Spinal cord (tissue), 10 donors: ENCODE data around the gene RIN2. TPM values are rescaled to one million over a fixed set of nuclear protein-coding genes. Genes with fewer than 3 reads are reported as not detected.

Experiments used
- DNase-seq, 6 donors: peaks; one replicate each; pipeline versions ENCODE4 v3.0.0 to v3.0.0-alpha.2; 2013 to 2015; ENCODE audit warnings: low spot score in 6 of 6, low read depth in 4 of 6
- H3K27ac ChIP-seq: one replicate; pipeline ENCODE4 v1.5.1; 2013; ENCODE audit warnings: low read depth, low read length, control low read depth
- H3K27me3 ChIP-seq: one replicate; pipeline ENCODE4 v1.6.1; 2013; ENCODE audit warnings: low read length; ENCODE audit not compliant: control insufficient read depth, insufficient read depth
- H3K36me3 ChIP-seq: one replicate; pipeline ENCODE4 v1.6.1; 2013; ENCODE audit warnings: low read length; ENCODE audit not compliant: control insufficient read depth, insufficient read depth
- H3K4me1 ChIP-seq: one replicate; pipeline ENCODE4 v1.6.1; 2013; ENCODE audit warnings: low read length; ENCODE audit not compliant: control insufficient read depth, insufficient read depth
- H3K4me3 ChIP-seq: one replicate; pipeline ENCODE4 v1.5.1; 2013; ENCODE audit warnings: low read depth, low read length, control low read depth
- H3K9me3 ChIP-seq: one replicate; pipeline ENCODE4 v1.6.1; 2013; ENCODE audit warnings: low read length; ENCODE audit not compliant: control insufficient read depth, insufficient read depth
- WGBS: methylation state at CpG from one replicate; pipeline ENCODE4 v1.1.5; 2013; ENCODE audit warnings: missing lambda C conversion rate; ENCODE audit not compliant: insufficient coverage; 5-methylcytosine and 5-hydroxymethylcytosine counted together
- polyA plus RNA-seq, 2 donors: library from polyadenylated mRNA; unstranded; fragments of 120-200 nt; gene quantifications; one replicate each; pipeline ENCODE4 v1.2.1, GENCODE V29; 2013; ENCODE audit not compliant: insufficient read length in 2 of 2
- total RNA-seq, 2 donors: library from RNA; depleted of rRNA in 1 of 2; stranded (reverse); fragments of 120-200 nt in 1 of 2; fragments of >200 nt in 1 of 2; gene quantifications; one replicate each; pipeline versions ENCODE4 v1.2.3 to v1.2.4, GENCODE V29; 2013 to 2014
- donor health status: healthy.

The RIN2 gene
- total and polyA plus RNA-seq, 4 donors = 29.8 to 49.6 (median 31.8) TPM

DNA sequence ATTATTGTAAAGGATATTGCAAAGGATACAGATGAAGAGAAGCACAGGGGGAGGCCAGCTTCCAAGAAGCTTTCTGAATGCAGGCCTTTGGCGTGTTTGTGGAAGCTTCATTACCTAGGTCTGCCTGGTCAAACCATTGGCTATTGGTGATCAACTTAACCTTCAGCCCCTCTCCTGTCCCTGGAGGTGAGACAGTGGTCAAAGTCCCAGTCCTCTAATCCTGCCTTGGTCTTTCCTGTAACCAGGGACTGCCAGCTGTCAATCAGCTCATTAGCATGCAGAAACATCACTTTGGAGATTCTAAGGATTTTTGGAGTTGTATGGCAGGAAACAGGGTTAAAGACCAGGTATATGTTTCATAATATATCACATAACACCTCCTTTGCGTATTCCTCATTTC is 13.0 kb downstream of the RIN2 start:
- no peak for DNase-seq
- no peak overlapping the region for H3K27ac ChIP-seq
- WGBS = 97% methylated on average over 2 of the region's 2 CpGs

DNA sequence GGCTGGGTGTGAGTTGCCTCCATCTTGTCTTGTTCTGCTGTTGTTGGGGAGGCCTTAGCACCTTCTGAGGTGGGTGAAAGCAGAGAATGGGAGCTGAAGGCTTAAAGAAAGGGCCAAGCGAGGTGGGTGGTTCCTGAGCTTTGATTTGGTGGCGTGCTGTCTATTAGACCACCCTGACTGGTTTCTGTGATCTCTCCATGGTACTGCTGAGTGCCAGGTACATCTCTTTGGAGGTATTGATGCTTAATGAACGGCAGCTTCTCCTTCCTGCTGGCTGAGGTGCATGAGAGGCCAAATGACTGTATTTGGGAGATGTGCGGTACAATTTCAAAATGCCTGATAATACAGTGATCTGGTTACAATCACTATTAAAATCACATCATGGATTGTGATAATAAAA is 15.4 kb downstream of the RIN2 start:
- no peaks in the 10 kb centered on the region for H3K9me3 ChIP-seq
- DNase-seq = no peak
- H3K4me3 ChIP-seq = no peak overlapping the region
- H3K36me3 ChIP-seq = no peaks in the 10 kb centered on the region
- no peak overlapping the region for H3K27ac ChIP-seq
- H3K4me1 ChIP-seq = peaks cover 6% of the 10 kb centered on the region
- no peaks in the 10 kb centered on the region for H3K27me3 ChIP-seq
- 92% methylated on average over 2 of the region's 4 CpGs for WGBS

More for the DNA sequence above, 13.0 kb downstream of the RIN2 start:
- H3K36me3 ChIP-seq = no peaks in the 10 kb centered on the region
- no peak overlapping the region for H3K4me3 ChIP-seq
- no peaks in the 10 kb centered on the region for H3K9me3 ChIP-seq
- H3K27me3 ChIP-seq = no peaks in the 10 kb centered on the region
- peaks cover 6% of the 10 kb centered on the region for H3K4me1 ChIP-seq

DNA sequence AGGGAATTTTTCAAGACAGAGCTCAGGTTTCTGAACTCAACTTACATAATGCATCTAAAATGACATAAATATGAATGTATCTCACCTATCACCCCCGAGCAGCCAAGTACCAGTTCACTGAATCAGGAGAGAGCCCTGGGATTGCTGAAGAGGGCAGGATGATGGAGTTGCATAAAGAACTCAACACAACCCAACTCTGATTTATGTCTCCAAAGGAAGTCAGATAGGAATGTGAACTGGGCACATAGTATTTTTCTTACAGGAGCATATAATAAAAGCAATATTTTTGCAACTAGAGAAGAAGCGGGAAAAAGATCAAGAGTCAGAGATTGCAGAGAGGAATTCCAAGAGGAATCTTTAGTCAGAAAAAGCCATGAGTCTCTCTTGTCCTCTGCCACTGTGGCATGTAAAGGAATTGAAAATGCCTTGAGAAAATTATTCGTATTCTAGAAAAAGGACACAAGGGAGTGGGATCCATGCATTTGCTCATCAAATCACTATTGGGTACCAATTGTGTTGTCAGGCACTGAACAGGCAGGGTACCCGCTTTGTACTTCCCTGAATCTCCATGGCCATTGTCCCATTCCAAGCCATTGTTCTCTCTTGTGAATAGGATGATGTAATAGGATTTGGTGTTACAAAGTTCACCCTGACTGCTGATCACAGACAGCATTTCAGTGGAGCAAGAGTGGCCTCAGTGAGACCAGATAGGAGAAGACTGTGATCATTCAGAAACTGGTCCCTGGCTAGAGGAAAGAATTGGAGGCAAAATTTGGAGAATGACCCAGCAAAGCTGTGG is 16.3 kb downstream of the RIN2 start:
- H3K4me3 ChIP-seq = no peak overlapping the region
- H3K36me3 ChIP-seq = no peaks in the 10 kb centered on the region
- H3K4me1 ChIP-seq = peaks cover 6% of the 10 kb centered on the region
- DNase-seq = no peak
- WGBS = 49% methylated on average over 2 of the region's 4 CpGs
- no peaks in the 10 kb centered on the region for H3K27me3 ChIP-seq
- no peaks in the 10 kb centered on the region for H3K9me3 ChIP-seq
- no peak overlapping the region for H3K27ac ChIP-seq

DNA sequence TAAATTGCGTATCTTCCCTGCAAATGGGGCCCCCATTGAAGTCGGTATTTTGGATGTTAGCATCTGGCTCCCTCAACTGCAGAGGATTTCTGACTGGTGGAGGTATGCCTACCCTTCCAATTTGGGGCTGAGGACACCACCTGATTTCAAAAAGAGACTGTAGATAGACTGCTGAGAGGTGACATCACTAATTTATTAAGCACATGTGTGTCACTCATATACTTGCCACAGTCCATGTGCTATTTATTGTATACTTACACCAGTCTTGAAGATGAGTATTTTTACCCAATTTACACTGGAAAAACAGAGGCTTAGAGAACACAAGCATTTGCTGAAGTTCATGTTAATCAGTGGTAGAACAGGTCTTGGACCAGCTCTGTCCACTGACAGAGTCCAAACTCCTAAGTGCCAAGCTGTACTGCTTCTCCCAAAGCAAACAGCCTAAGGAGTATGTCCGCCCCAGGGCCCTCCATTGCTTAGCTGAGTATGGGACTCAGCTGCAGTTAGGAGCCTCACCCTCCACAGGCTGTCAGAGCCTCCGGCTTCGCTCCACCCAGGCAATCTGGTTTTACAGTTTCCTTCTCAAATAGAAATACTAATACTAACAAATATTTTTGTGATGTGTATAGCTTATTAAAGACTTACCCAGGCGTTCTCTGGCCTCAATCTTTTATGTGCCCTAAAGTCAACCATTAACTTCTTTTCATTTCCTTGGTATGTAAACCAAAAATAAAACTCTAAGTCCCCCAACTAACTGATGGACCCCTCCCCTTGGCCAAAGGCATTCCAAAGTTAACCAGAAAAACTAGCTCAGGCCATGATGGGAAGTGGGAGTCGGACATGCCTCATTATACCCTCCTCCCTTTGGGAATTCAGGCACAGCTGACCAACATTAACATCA is 17.5 kb downstream of the RIN2 start:
- Histone ChIP-seq H3K36me3 (no peaks in the 10 kb centered on the region), H3K4me1 (peaks cover 2% of the 10 kb centered on the region), H3K9me3 (no peaks in the 10 kb centered on the region), H3K27me3 (no peaks in the 10 kb centered on the region), H3K27ac (no peak overlapping the region), H3K4me3 (no peak overlapping the region)
- WGBS = 75% methylated on average over 2 of the region's 7 CpGs
- no peak for DNase-seq

GRCh38 chr20:19777315-19777714 is 19.3 kb downstream of the RIN2 start:
- WGBS = 60% methylated on average over 1 of the region's 6 CpGs
- Histone ChIP-seq H3K9me3 (no peaks in the 10 kb centered on the region), H3K4me1 (no peaks in the 10 kb centered on the region), H3K27me3 (no peaks in the 10 kb centered on the region), H3K4me3 (no peak overlapping the region), H3K36me3 (no peaks in the 10 kb centered on the region), H3K27ac (no peak overlapping the region)
- DNase-seq = no peak

- no peak overlapping the region for H3K4me3 ChIP-seq
- no peaks in the 10 kb centered on the region for H3K4me1 ChIP-seq
- H3K36me3 ChIP-seq = no peaks in the 10 kb centered on the region
- no peaks in the 10 kb centered on the region for H3K9me3 ChIP-seq
- no peaks in the 10 kb centered on the region for H3K27me3 ChIP-seq
- WGBS = 83% methylated on average over 3 of the region's 3 CpGs
- H3K27ac ChIP-seq = no peak overlapping the region
- DNase-seq = no peak
Measured at GRCh38 chr20:19777981-19778380, 19.9 kb downstream of the RIN2 start.

DNA sequence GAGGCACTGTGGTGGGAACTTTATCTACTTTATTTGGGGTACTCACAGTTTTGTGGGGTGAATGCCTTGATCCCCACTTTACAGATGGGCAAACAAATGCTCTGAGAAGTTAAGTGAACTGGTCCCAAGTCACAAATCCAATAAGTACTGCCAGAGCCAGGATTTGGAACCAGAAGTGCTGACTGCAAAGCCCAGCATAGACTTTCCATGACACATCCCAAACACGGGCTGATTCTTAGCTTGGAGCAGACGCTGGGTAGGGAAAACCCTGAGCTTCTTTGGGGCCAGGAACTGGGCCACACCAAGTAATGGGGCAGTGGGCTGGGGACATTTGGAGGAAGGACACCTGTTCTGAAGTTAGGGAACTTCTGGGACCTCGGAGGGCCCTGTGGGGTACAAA is 20.3 kb downstream of the RIN2 start:
- DNase-seq = no peak
- Histone ChIP-seq H3K36me3 (no peaks in the 10 kb centered on the region), H3K27me3 (no peaks in the 10 kb centered on the region), H3K4me3 (no peak overlapping the region), H3K9me3 (no peaks in the 10 kb centered on the region), H3K4me1 (peaks cover 3% of the 10 kb centered on the region), H3K27ac (no peak overlapping the region)
- 100% methylated on average over 3 of the region's 3 CpGs for WGBS

- Histone ChIP-seq H3K9me3 (no peaks in the 10 kb centered on the region), H3K36me3 (no peaks in the 10 kb centered on the region), H3K4me3 (no peak overlapping the region), H3K4me1 (peaks cover 12% of the 10 kb centered on the region), H3K27me3 (no peaks in the 10 kb centered on the region), H3K27ac (no peak overlapping the region)
- WGBS = 67% methylated on average over 3 of the region's 5 CpGs
- peak in 1 of 6 donors; percentile 41 for DNase-seq
Measured at GRCh38 chr20:19779634-19780033, 21.6 kb downstream of the RIN2 start.

DNA sequence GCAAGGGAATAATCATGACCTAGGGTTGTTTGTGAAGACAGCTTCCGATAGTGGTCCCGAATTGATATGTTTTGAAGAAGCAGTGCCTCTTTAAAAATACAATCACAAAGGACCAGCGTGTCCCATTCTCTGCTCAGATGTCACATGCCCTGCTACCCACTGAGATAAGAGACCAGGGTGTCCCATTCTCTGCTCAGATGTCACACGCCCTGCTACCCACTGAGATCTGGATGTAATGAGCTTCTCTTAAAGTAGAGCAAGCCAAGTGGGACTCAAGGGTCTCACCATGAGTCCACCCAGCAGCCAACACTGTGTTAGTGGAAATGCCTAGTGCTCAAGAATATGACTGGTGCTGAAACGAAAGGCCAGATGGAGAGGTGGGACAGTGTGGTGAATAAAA is 22.2 kb downstream of the RIN2 start:
- Histone ChIP-seq H3K4me1 (peaks cover 14% of the 10 kb centered on the region), H3K36me3 (no peaks in the 10 kb centered on the region), H3K27ac (no peak overlapping the region), H3K9me3 (no peaks in the 10 kb centered on the region), H3K4me3 (no peak overlapping the region), H3K27me3 (no peaks in the 10 kb centered on the region)
- 40% methylated on average over 3 of the region's 5 CpGs for WGBS
- DNase-seq = peak in 1 of 6 donors; percentile 67
